Tibial nerve (tissue), 4 donors: ENCODE measurements around the gene INSL6. TPM values are rescaled to one million over a fixed set of nuclear protein-coding genes. Genes with fewer than 3 reads are reported as not detected.
"Not testable (repeated sequence)": the region's sequence is repeated elsewhere in the genome, so short reads cannot be mapped to it uniquely, and the experiment has no call there.

Source experiments
- DNase-seq, 2 donors: peaks; one replicate each; pipeline ENCODE4 v3.0.0-alpha.2; 2019; ENCODE audit warnings: low spot score in 2 of 2
- H3K27ac ChIP-seq, 4 donors: fragments of 200-600 bp; sonication (generic) in 3 of 4; one replicate each; pipeline ENCODE4 v1.5.1; 2017 to 2019; ENCODE audit warnings: mild to moderate bottlenecking in 1 of 4
- H3K27me3 ChIP-seq, 2 donors: fragments of 200-600 bp; sonication (generic) in 1 of 2; one replicate each; pipeline versions ENCODE4 v1.5.1 to v1.6.0; 2017 to 2019
- H3K36me3 ChIP-seq, 3 donors: fragments of 200-600 bp; sonication (generic); one replicate each; pipeline ENCODE4 v1.5.1; 2018 to 2019
- H3K4me1 ChIP-seq, 4 donors: fragments of 200-600 bp; sonication (generic) in 3 of 4; one replicate each; pipeline ENCODE4 v1.5.1; 2017 to 2019
- H3K4me3 ChIP-seq, 4 donors: fragments of 200-600 bp; sonication (generic) in 3 of 4; one replicate each; pipeline ENCODE4 v1.5.1; 2017 to 2019; ENCODE audit warnings: mild to moderate bottlenecking in 1 of 4, moderate library complexity in 1 of 4
- H3K9me3 ChIP-seq, 4 donors: fragments of 200-600 bp; sonication (generic) in 3 of 4; one replicate each; pipeline ENCODE4 v1.5.1; 2017 to 2019
- EP300 ChIP-seq, 2 donors: sonication (generic); formaldehyde crosslinking; IDR thresholded peaks; one replicate each; pipeline ENCODE4 v1.6.1; 2017; ENCODE audit warnings: antibody characterized with exemption in 2 of 2, mild to moderate bottlenecking in 1 of 2
- POLR2A ChIP-seq, 2 donors: fragments of 450-650 bp; IDR thresholded peaks; one replicate each; pipeline ENCODE4 v1.6.1; 2017; ENCODE audit warnings: antibody characterized with exemption in 2 of 2, mild to moderate bottlenecking in 2 of 2, moderate library complexity in 2 of 2
- whole genome bisulfite sequencing, 2 donors: methylation state at CpG; one replicate each; pipeline ENCODE4 v1.1.5; 2018; 5-methylcytosine and 5-hydroxymethylcytosine counted together
- total RNA-seq, 4 donors: library from RNA; depleted of rRNA; stranded (reverse); fragments of >200 nt; gene quantifications; one replicate each; pipeline ENCODE4 v1.1.0, GENCODE V29; 2016
- TF ChIP-seq, protein P1 (sequence below), 5 experiments: fragments of 200-600 bp in 3 of 5; fragments of 450-650 bp in 2 of 5; sonication (generic) in 3 of 5; IDR thresholded peaks; one replicate each; pipeline ENCODE4 v1.5.1; 2016 to 2019; ENCODE audit warnings: antibody characterized with exemption in 5 of 5, mild to moderate bottlenecking in 3 of 5, moderate library complexity in 2 of 5

INSL6 gene
- total RNA-seq, 4 donors from 2014 or later, result not detected

DNA sequence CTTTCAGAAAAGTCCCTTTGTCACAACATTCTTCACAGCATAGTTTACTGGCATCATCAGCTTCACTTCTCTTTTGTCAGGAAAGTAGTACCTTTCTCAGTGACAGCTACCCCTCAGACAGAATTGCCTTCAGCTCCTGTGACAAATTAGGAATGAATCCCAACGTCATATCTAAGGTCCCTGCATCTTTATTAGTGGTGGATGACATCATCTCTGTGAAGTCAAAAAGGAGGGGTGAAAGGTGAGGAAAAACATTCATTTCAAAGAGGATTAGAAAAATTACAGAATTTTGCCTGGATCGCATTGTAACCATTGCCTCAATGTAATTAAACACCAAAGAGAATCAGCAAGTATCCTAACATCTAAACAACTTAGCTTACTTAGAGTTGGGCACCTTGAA, 7.9 kb upstream of the INSL6 start:
- TF ChIP-seq POLR2A (IDR thresholded peaks at IDR 0.05) (no peak), EP300 (IDR thresholded peaks at IDR 0.05) (no peak)
- TF ChIP-seq, protein P1, sequence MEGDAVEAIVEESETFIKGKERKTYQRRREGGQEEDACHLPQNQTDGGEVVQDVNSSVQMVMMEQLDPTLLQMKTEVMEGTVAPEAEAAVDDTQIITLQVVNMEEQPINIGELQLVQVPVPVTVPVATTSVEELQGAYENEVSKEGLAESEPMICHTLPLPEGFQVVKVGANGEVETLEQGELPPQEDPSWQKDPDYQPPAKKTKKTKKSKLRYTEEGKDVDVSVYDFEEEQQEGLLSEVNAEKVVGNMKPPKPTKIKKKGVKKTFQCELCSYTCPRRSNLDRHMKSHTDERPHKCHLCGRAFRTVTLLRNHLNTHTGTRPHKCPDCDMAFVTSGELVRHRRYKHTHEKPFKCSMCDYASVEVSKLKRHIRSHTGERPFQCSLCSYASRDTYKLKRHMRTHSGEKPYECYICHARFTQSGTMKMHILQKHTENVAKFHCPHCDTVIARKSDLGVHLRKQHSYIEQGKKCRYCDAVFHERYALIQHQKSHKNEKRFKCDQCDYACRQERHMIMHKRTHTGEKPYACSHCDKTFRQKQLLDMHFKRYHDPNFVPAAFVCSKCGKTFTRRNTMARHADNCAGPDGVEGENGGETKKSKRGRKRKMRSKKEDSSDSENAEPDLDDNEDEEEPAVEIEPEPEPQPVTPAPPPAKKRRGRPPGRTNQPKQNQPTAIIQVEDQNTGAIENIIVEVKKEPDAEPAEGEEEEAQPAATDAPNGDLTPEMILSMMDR (IDR thresholded peaks at IDR 0.05), result no peak

DNA sequence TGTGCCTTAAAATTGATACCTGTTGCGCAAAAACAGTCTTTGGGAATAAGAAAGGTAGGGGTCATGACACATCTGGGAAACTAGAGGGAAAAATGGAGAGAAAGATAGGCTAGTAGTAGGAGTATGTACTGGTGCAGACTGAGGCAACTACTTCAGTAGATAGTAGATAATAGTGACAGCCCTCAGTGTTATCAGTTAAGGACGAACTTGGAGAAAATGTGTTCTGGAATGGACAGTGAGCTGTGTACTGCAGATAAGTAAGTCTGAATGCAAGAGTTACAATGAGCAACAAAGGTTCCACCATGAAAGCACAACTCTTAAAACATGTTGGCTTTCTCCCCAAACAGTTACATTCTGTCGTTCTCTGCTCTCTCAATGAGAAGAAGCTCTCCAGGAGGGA, 6.5 kb upstream of the INSL6 start:
- DNase-seq, result no peak
- WGBS, 2 donors, result 87 to 91% methylated on average over 3 of the region's 3 CpGs
- Histone ChIP-seq H3K4me1 (no peaks in the 10 kb centered on the region), H3K9me3 (no peaks in the 10 kb centered on the region), H3K36me3 (no peaks in the 10 kb centered on the region), H3K27me3 (no peaks in the 10 kb centered on the region), H3K27ac (no peak overlapping the region), H3K4me3 (no peak overlapping the region)
- no peak for TF ChIP-seq EP300 (IDR thresholded peaks at IDR 0.05)
- TF ChIP-seq, protein P1 (IDR thresholded peaks at IDR 0.05), result no peak
- TF ChIP-seq POLR2A (IDR thresholded peaks at IDR 0.05), result no peak

More for the DNA sequence above, 7.9 kb upstream of the INSL6 start:
- 45 to 47% methylated on average over 2 of the region's 2 CpGs for WGBS, 2 donors
- Histone ChIP-seq H3K4me1 (no peaks in the 10 kb centered on the region), H3K27ac (no peak overlapping the region), H3K9me3 (peaks cover 0 to 3% (median 1%) of the 10 kb centered on the region in 4 donors), H3K36me3 (no peaks in the 10 kb centered on the region), H3K27me3 (no peaks in the 10 kb centered on the region), H3K4me3 (no peak overlapping the region)
- DNase-seq, result no peak

DNA sequence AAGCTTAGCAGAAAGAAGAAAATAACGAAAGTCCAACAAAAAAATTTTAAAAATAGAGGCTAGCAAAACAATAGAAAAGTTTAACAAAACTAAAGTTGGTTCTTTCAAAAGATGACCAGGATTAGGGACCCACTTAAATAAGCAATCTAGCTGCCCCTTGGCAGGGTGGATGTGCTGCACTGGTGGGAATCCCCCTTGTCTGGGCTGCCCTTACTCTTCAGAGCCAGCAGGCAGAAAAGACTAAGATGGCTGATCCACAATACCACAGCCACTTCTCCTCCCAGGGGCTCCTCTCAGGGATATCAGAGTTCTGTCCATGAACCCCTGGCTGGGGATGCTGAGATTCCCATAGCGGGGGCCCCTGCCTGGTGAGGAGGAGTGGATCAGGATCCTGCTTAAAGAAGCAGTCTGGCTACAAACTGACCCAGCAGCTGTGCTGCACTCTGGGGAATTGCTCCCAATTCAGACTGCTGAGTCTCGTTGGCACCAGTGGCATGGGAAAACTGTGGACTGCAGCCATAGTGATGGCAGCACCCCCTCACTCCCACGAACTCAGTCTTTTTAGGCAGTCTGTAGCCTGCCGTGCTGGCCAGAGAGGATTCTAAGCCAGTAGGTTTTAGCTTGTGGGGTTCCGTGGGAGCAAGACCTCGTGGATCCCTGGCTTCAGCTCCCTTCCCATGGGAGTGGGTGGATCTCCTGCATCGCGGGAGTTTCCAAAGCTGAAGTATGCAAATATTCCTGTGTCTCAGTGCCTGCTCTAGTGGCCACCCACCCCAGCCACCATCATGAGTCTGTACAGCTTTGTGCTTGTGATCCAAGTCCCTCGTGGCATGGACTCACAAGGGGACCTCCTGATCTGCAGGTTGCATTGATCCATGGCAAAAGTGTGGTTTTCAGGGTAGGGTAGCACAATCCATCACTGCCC, 2.9 kb upstream of the INSL6 start:
- TF ChIP-seq EP300 (IDR thresholded peaks at IDR 0.05) (no peak), POLR2A (IDR thresholded peaks at IDR 0.05) (no peak)
- TF ChIP-seq, protein P1 (IDR thresholded peaks at IDR 0.05), result no peak
- H3K27ac ChIP-seq, result no peak overlapping the region
- no peaks in the 10 kb centered on the region for H3K4me1 ChIP-seq
- no peaks in the 10 kb centered on the region for H3K27me3 ChIP-seq
- DNase-seq, result no peak
- WGBS, 2 donors, result 69 to 74% methylated on average over 10 of the region's 10 CpGs
- H3K36me3 ChIP-seq, result no peaks in the 10 kb centered on the region
- H3K4me3 ChIP-seq, result no peak overlapping the region
- no peaks in the 10 kb centered on the region for H3K9me3 ChIP-seq

DNA sequence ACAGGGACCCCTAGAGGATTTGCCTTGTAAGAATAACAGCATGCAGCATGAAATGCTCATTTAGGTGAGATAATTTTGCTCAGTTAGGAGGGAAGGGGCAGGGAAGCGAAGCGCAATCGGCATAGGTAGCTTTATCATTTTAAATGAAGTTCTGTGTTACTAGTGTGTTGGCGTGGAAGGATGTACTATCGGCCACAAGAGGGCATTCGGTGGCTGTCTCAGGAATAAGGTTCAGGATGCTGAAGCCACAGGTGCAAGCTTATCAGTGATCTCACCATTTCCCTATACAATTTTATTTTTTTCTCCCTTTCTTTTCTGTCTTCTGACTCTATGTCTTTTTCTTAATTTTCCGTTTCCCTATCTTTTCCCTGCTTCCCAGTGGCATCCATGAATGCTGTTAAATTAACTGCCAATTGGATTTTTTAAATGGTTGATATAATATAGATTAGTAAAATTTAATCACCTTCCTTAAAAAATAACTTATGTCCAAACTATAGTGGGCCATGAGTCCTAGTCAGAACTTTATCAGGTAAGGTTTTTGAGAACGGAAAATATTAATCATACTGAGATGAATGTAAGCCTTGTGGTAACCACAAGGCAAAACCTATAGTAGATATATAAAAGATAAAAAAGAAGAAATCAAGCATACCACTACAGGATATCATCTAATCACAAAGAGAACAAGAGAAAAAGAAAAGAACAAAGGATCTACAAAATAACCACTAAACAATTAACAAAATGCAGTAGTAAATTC, 1.2 kb upstream of the INSL6 start:
- no peaks in the 10 kb centered on the region for H3K27me3 ChIP-seq
- H3K4me3 ChIP-seq, result no peak overlapping the region
- WGBS, 2 donors, result 35 to 38% methylated on average over 8 of the region's 8 CpGs
- no peak overlapping the region for H3K27ac ChIP-seq
- TF ChIP-seq, protein P1 (IDR thresholded peaks at IDR 0.05), result peak; percentile 26 to 52 (median 34)
- no peak for TF ChIP-seq POLR2A (IDR thresholded peaks at IDR 0.05)
- H3K36me3 ChIP-seq, result no peaks in the 10 kb centered on the region
- peak in 1 of 2 donors; percentile 32 for DNase-seq
- no peaks in the 10 kb centered on the region for H3K4me1 ChIP-seq
- no peaks in the 10 kb centered on the region for H3K9me3 ChIP-seq

DNA sequence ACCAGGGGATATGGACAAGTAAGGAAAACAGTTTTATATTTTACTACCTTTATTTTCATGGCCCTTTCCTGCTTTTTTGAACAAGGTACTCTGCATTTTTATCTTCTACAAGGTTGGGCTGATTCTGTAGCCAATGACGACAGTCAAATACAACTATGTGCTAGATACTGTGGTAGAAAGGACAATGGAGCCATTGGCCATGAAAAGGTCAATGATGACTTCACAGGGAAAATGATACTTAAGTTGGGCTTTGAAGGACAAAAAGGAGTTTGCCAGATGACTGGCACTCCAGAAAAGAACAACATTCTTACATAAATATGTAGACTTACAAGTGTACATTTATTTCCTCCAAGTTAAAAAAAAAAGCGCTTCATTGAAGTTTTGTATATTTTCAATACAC, 663 bp downstream of the INSL6 start:
- Histone ChIP-seq H3K36me3 (no peaks in the 10 kb centered on the region), H3K4me1 (no peaks in the 10 kb centered on the region), H3K27me3 (no peaks in the 10 kb centered on the region), H3K27ac (no peak overlapping the region), H3K9me3 (peaks cover 0 to 7% (median 0%) of the 10 kb centered on the region in 4 donors), H3K4me3 (no peak overlapping the region)
- WGBS, 2 donors, result 71 to 75% methylated on average over 2 of the region's 2 CpGs
- TF ChIP-seq, protein P1 (IDR thresholded peaks at IDR 0.05), result no peak
- TF ChIP-seq EP300 (IDR thresholded peaks at IDR 0.05) (no peak), POLR2A (IDR thresholded peaks at IDR 0.05) (no peak)
- DNase-seq, result no peak

DNA sequence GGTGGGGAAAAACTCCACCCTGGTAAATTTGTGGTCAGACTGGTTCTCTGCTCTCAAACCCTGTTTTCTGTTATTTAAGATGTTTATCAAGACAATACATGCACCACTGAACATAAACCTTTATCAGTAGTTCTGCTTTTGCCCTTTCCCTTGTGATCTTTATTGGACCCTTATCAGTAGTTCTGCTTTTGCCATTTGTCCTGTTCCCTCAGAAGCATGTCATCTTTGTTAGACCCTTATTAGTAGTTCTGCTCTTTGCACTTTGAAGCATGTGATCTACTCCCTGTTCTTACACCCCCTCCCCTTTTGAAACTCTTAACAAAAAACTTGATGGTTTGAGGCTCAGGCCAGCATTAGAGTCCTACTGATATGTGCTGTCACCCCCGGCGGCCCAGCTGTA, 4.8 kb downstream of the INSL6 start:
- not testable (repeated sequence) for H3K36me3 ChIP-seq, DNase-seq, H3K27ac ChIP-seq, H3K4me3 ChIP-seq, H3K27me3 ChIP-seq, H3K4me1 ChIP-seq, H3K9me3 ChIP-seq
- 87 to 89% methylated on average over 2 of the region's 2 CpGs for WGBS, 2 donors
